ENCODE results near the gene UBE2M.

GRCh38 chr19:58558066-58558622 is at the start of gene UBE2M:
- TF ChIP-seq CTCF (IDR thresholded peaks at IDR 0.05; ENCODE audit: poor library complexity) (no peak), EZH2phosphoT487 (IDR thresholded peaks at IDR 0.05; ENCODE audit: low read depth, severe bottlenecking, unreplicated experiment) (no peak), EZH2 (IDR thresholded peaks at IDR 0.05; ENCODE audit: borderline replicate concordance) (no peak)

All from hepatocyte (in vitro differentiated cells).